Measurements from ENCODE around the gene CRB1.

The CRB1 gene

DNA sequence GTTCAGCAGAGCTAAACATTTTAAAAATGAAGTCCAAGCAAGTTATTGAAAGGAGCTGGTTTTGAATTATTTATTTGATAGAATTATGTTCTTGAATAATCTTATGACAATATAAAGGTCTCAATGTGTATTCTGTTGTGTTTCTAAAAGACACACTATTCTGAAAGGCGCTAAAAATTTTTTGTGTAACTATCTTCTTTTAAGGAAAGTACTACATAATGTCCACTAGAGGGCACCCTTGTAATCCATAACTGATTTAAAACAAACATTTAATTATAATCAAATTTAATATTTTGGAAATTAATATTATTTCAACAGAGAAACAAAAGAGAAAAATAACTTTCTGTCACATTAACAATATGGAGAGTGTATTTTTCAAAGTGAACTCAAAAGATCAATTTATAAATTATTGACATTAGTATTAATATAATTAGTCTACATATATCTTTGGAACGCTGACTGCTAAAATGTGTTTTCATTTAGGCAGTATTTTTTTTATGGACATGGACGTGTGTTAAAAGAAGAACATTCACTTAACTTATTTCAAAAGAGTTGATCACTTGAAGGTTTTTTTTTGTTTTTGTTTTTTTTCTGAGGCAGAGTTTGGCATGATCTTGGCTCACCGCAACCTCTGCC, 258.8 kb downstream of the CRB1 start:
- no peak for DNase-seq (ENCODE audit: low read depth, low spot score)

Data from smooth muscle cell of the brain vasculature (primary cell).